HG03565 (cell line): ENCODE results near the gene CFAP107.
"Not testable (repeated sequence)": the region's sequence is repeated elsewhere in the genome, so short reads cannot be mapped to it uniquely, and the experiment has no call there.

Experiments used
- ATAC-seq: cut with Tn5 transposase; IDR thresholded peaks from one replicate; pipeline ENCODE4 v1.9.1; 2021; ENCODE audit warnings: mild to moderate bottlenecking, moderate library complexity; ENCODE audit not compliant: unreplicated experiment

Gene CFAP107

DNA sequence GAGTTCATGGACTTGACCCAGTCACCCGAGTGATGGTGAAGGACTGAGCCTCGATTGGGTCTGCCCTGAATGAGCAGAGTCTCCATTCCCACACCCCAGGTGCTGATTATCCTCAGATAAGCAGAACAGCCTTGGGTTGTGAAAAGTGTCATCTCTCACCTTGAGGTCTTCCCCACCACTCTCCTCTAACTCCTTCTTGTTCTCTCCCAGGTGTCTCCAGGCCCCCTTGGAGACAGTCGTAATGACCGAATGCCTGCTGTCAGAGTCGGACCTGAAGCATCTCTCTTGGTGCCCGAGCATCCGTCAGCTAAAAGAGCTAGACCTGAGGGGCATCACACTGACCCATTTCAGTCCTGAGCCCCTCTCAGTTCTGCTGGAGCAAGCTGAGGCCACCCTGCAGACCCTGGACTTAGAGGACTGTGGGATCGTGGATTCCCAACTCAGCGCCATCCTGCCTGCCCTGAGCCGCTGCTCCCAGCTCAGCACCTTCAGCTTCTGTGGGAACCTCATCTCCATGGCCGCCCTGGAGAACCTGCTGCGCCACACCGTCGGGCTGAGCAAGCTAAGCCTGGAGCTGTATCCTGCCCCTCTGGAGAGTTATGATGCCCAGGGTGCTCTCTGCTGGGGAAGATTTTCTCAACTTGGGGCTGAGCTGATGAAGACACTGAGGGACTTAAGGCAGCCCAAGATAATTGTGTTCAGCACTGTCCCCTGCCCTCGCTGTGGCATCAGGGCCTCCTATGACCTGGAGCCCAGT lies 31.0 kb downstream of the CFAP107 start:
- no peak for ATAC-seq

- ATAC-seq, result no peak
Observed at GRCh38 chr1:12778061-12778460, 32.1 kb downstream of the CFAP107 start.

DNA sequence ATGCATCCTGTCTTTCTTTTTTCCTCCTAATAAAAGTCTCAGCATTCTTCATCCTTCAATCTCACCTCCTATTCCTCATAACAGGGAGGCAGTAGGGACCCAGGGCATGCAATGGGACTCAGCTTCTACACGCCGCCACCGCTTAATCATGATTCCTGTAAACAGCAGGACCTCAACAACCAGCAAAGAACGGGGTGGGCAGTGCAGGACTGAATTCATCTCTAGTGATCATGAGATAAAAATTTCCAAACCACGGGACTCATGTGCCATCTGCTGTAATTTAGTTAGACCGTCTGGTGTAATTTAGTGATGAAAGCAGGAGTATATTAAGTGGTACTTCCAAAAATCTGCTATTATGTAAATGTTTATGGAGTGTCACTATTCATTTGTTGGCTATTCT lies 32.9 kb downstream of the CFAP107 start:
- no peak for ATAC-seq

DNA sequence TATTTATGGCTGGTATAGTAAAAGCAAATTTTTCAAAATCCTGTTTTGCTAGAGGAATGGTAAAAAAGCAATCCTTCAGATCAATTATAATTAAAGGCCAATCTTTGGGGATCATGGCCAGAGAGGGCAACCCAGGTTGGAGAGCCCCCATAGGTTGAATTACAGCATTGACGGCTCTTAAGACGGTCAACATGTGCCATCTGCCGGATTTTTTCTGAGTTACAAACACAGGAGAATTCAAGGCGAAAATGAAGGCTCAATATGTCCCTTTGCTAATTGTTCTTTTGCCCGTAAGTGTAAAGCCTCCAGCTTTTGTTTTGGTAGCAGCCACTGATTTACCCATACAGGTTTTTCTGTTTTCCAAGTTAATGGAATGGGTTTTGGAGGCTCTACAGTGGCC lies 35.5 kb downstream of the CFAP107 start:
- not testable (repeated sequence) for ATAC-seq

DNA sequence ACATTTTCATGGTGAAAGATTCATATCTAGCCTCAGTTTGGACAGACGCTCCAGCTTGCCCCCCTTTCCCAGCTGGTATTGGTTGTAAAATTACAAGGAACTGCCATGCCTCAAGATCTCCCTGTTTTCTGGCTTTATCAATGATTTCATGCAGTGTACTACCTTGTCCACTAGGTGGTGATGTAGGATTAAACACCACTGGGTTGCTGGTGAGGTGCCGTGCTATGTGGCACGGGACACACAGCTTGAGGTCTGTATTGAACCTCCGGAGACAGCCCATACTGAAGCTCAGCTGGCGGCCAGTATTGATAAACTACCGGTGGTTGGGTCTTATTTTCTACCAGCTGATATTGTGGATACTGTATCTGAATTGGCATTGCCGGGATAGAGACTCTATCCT lies 37.8 kb downstream of the CFAP107 start:
- ATAC-seq, result not testable (repeated sequence)

- ATAC-seq, result not testable (repeated sequence)
Observed at GRCh38 chr1:12784729-12785128, 38.7 kb downstream of the CFAP107 start.

DNA sequence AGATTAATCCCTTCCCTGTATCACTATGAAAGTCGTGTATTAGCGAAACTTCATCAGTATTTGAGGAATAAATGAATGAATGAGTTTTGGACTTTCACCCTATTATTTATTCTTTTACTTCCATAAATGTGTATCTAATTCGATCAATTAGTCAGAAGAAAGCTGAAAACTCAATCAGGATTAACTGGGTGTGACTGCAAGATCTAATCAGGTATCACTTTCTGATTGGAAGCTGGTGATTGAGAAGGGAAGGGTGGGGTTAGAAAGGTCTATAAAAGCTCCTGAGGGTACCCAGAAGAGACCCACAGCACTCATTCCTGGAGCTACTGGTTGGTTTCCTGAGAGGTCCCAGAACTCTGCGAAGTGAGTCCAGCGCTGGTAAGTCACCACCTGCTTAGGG lies 45.1 kb downstream of the CFAP107 start, which contains the start of gene PRAMEF1:
PRAMEF1 (plus strand) TSS at position 301 of the 400 bp plus-strand sequence. CDS start 1,831 bp downstream, outside the sequence.
- ATAC-seq, result not testable (repeated sequence)

DNA sequence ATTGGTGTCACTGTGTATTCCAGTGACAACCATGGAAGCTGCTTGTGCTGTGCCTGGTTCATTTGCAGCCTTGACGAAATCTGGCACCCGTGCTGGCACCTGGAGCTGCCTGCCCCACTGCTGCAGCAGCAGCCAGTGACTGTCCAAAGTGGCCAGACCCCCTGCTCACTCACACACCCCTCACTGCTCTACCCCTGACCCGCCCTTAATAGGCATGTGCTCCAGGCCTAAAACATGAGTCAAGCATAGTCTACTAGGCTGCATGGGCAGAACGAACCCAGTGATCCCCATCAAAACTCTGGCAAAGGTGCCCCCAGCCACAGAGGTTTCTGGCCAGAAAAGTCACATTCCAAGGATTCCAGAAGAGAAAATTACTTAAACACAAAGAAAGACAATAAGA lies 52.9 kb downstream of the CFAP107 start:
- ATAC-seq, result no peak

GRCh38 chr1:12799730-12800129 lies 53.7 kb downstream of the CFAP107 start:
- ATAC-seq, result no peak

GRCh38 chr1:12809933-12810332 lies 63.9 kb downstream of the CFAP107 start:
- no peak for ATAC-seq

- no peak for ATAC-seq
Observed at GRCh38 chr1:12810691-12811408, 64.8 kb downstream of the CFAP107 start.

DNA sequence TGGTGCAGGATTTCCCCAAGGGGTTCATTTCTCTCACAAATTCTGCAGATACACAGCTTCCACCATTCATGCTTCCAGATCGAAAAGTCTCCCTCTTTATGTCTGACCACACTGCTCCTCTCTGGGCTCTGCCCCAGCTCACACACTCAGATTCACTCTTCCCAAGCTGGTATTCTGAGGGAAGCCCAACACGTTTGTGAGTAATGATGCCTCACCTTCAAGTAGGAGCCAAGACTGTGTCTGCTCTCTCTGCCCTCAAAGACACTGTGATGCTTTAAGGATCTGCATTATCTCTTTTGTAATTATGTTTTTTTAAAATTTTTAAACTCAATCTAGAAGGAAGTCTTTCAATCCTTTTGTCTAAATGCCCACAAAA lies 65.4 kb downstream of the CFAP107 start:
- ATAC-seq, result no peak
